ENCODE data around the gene EIF3K.

- TF ChIP-seq CTCF (IDR thresholded peaks at IDR 0.05) (no peak), POLR2AphosphoS5 (IDR thresholded peaks at IDR 0.05) (peak; percentile 8)
Observed at GRCh38 chr19:38683393-38684077, 64.5 kb downstream of the EIF3K start.
